Stimulated activated CD8-positive, alpha-beta memory T cell treated with anti-CD3 and anti-CD28 coated beads, Interleukin-15, amount 100 ng/mL, for 24 hours (primary cell): Measurements from ENCODE around the gene FAF1.
"Not testable (repeated sequence)": the region's sequence is repeated elsewhere in the genome, so short reads cannot be mapped to it uniquely, and the experiment has no call there.

Experiments
- DNase-seq: peaks from one replicate; pipeline ENCODE4 v3.0.0-alpha.2; 2020; ENCODE audit warnings: low read depth

FAF1 gene

GRCh38 chr1:50851034-50851433 lies 109.0 kb downstream of the FAF1 start:
- no peak for DNase-seq

GRCh38 chr1:50847303-50847702 lies 112.8 kb downstream of the FAF1 start:
- no peak for DNase-seq

GRCh38 chr1:50846224-50846839 lies 113.7 kb downstream of the FAF1 start:
- no peak for DNase-seq

GRCh38 chr1:50841791-50842387 lies 118.2 kb downstream of the FAF1 start:
- no peak for DNase-seq

GRCh38 chr1:50836117-50836516 lies 124.0 kb downstream of the FAF1 start:
- no peak for DNase-seq

- no peak for DNase-seq
These were observed 126.9 kb downstream of the FAF1 start for GRCh38 chr1:50833216-50833615.

GRCh38 chr1:50832167-50832566 lies 127.9 kb downstream of the FAF1 start:
- DNase-seq = no peak

GRCh38 chr1:50831300-50832061 lies 128.6 kb downstream of the FAF1 start:
- DNase-seq = no peak

- DNase-seq = no peak
These were observed 129.4 kb downstream of the FAF1 start for GRCh38 chr1:50830621-50831020.

- no peak for DNase-seq
These were observed 130.8 kb downstream of the FAF1 start for GRCh38 chr1:50829014-50829958.

- no peak for DNase-seq
These were observed 132.5 kb downstream of the FAF1 start for GRCh38 chr1:50827546-50827945.

GRCh38 chr1:50826792-50827191 lies 133.3 kb downstream of the FAF1 start:
- DNase-seq = not testable (repeated sequence)

GRCh38 chr1:50822035-50822776 lies 137.9 kb downstream of the FAF1 start:
- DNase-seq = no peak

- DNase-seq = no peak
These were observed 139.5 kb downstream of the FAF1 start for GRCh38 chr1:50820545-50820944.

GRCh38 chr1:50812346-50812745 lies 147.7 kb downstream of the FAF1 start:
- no peak for DNase-seq

- DNase-seq = no peak
These were observed 151.8 kb downstream of the FAF1 start for GRCh38 chr1:50808296-50808695.

GRCh38 chr1:50796272-50796671 lies 163.8 kb downstream of the FAF1 start:
- no peak for DNase-seq

GRCh38 chr1:50793521-50793920 lies 166.5 kb downstream of the FAF1 start:
- DNase-seq = no peak

- DNase-seq = no peak
These were observed 172.8 kb downstream of the FAF1 start for GRCh38 chr1:50787266-50787665.

- DNase-seq = no peak
These were observed 176.8 kb downstream of the FAF1 start for GRCh38 chr1:50783286-50783685.

- no peak for DNase-seq
These were observed 179.3 kb downstream of the FAF1 start for GRCh38 chr1:50780797-50781196.

GRCh38 chr1:50779801-50780200 lies 180.3 kb downstream of the FAF1 start:
- DNase-seq = no peak
